ENCODE results near the gene NPEPPS.
A peak's percentile ranks its signal among the peaks of the same experiment; 100 is the strongest.
"Not testable (repeated sequence)": the region's sequence is repeated elsewhere in the genome, so short reads cannot be mapped to it uniquely, and the experiment has no call there.

NPEPPS gene

DNA sequence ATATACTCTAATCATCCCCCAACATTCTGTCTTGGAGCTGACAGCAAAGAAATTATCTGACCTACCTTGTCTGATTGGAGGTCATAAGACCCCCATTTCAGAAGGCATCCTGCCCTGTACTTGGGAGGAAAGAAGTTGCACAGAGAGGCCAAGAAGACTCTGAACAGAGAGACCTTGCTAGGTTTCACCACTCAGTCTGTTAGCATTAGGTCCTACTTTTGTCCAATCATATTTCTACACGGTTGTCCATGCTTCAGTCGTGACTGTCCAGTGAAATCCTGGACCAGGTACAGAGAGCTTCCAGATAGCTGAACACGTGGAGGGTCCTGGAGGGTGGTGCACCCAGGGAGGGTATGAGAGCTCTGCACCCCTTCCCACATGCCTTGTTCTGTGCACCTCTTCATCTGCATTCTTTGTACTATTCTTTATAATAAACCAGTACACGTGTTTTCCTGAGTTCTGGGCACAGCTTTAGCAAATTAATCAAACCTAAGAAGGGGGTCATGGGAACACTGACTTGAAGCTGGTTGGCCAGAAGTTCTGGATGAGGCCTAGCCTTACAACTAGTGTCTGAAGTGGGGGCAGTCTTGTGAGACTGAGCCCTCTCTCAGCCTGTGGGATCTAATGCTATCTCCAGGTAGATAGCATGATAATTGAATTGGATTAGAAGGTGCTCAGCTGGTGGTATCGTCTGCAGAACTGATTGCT lies 30.9 kb downstream of the NPEPPS start:
- DNase-seq: not testable (repeated sequence)

GRCh38 chr17:47562406-47562705 lies 31.4 kb downstream of the NPEPPS start:
- DNase-seq: not testable (repeated sequence)

GRCh38 chr17:47567261-47567660 lies 36.4 kb downstream of the NPEPPS start:
- DNase-seq: peak; percentile 10

DNA sequence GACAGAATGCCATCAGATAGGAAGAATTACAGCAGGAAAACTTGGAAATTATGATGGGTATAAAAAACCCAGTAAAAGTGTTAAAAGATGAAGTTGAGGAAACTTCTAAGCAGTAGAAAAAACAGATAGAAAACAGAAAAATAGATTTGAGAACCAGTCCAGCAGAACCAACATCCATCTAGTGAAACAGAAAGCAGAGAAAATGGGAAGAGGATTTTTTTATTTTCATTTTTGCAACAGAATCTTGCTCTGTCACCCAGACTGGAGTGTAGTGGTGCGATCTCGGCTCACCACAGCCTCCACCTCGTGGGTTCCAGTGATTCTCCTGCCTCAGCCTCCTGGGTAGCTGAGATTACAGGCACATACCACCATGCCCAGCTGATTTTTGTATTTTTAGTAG lies 41.7 kb downstream of the NPEPPS start:
- DNase-seq: not testable (repeated sequence)

- not testable (repeated sequence) for DNase-seq
These were observed 51.5 kb downstream of the NPEPPS start for GRCh38 chr17:47582416-47582815.

DNA sequence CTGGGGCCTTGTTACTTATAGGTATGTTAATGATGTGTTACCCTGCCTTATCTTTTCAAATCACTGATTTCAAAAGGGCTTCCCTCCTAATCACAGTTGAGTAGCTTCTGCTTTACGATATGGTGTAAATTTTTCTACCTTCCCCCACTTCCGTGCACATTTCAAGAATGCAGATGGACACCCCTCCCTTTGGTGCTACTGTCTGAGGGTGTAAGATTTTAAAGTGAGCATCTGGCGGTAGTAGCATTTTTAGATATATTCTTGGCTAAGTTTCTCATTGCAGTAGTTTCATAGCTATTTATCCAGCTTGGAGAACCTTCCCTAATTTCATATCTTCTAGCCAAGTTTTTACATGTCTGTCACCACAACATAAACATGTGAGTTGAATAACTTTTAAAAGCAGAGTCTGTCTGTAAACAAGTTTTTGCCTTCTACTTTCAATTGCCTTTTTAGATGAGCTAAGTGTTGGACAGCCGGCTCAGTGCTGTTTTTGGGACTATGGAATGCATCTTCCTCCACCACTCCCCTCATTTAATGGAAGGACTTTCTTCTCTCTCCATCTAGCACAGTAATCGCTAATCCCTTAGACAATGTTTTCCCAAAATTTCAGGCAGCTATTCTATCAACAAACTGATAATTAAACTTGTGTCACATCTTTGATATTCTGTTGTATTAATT lies 55.6 kb downstream of the NPEPPS start:
- DNase-seq: not testable (repeated sequence)

DNA sequence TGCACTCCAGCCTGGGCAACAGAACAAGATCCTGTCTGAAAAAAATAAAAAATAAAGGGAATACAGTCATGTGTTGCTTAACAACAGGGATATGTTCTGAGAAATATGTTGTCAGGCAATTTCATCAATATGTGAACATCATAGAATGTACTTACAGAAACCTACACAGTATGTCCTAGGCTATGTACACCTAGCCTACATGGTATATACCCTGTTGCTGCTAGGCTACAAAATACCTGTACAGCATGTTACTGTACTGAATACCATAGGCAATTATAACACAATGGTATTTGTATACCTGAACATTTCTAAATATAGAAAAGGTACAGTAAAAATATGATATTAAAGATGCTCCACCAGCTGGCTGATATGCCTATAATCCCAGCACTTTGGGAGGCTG lies 62.6 kb downstream of the NPEPPS start:
- not testable (repeated sequence) for DNase-seq

DNA sequence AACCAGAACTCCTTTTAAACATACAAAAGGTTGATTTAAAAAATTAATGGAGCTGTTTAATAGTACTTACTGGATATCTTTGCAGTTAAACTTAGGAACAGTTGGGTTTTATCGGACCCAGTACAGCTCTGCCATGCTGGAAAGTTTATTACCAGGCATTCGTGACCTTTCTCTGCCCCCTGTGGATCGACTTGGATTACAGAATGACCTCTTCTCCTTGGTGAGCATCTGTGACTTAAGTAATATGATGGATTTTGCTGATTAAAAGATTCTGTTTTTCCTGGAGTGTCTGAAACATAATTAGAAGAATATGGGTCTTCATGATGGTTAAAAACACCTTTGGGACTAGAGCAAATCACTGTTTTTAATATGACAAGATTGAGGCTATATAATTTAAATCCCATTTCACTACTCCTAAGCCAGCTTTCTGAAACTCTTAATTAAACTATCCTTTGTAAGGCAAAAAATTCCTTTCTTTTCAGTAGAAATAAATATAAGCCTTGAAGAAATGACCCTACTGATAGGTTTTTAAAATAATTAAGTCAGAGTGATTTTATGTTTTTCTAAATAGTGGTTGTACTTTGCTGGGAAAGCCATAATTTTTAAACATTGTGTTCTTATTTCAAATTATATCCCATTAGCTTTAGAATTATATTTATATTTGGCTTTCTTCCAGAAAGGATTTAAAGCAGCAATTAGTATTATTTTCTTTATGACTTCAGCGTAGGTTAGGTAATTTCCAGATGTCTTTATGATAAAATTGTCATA lies 73.1 kb downstream of the NPEPPS start:
- no peak for DNase-seq

DNA sequence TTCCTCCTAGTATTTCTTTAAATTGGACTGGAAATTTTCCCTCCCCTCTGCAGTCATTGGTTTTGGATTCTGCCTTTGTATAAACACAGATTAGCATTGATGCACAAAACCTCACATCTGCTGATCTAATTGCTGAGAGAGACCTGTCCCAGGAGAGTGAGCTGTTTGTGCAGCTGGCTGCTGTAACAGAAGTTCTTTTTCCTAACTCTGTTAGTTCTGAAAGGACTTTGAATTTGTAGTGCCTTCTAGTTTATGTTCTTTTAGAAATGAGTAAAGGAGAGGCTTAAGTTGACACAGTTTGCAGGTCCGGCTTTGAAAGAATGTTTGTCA lies 73.7 kb downstream of the NPEPPS start:
- peak; percentile 29 for DNase-seq

GRCh38 chr17:47605011-47605410 lies 74.1 kb downstream of the NPEPPS start:
- DNase-seq: peak; percentile 26

DNA sequence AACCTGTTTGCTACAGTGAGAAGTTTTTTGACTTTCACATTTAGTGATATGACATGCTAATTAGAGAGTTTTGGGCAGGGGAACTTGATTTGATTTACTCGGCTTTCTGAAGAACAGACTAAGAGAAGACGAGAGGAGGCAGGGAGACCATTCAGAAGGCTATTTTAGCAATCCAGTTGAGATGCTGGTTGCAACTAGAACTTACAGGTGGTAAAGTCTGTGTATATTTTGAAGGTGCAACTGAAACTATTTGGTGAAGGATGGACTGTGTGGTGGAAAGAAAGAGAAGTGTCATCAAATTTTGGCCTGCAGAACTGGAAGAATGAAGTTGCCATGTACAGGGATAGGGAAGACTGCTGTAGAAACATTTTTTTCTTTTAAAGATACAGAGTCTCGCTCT lies 76.6 kb downstream of the NPEPPS start:
- DNase-seq: no peak

DNA sequence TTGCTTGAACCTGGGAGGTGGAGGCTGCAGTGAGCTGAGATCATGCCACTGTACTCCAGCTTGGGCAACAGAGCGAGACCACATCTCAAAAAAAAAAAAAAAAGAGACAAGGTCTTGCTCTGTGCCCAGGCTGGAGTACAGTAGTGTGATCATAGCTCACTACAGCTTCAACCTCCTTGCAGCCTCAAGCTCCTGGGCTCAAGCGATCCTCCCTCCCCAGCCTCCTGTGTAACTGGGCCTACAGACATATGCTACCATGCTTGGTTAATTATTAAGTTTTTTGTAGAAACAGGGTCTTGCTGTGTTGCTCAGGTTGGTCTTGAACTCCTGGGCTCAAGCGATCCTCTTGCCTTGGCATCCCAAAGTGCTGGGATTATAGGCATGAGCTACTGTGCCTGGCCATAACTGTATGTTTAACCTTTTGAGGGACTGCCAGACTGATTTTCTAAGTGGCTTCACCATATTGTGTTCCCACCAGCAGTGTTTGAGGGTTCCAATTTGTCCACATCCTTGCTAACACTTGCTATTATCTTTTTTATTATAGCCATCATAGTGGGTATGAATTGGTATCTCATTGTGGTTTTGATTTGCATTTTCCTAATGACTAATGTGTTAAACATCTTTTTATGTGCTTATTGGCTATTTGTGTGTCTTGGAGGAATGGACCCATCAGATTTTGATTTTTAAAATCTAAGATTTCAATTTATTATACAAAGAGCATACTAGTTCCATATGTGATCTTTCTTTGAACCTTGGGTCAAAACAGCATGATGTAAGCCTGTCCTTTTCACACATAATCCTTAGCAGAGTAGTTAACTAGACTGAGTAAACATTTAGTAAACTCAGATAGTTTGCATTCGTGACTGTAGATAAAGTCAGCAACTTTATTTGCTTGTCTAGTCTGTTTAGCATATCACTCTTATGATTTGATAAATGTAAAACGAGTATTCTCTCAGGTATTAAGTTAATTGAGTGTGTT lies 80.8 kb downstream of the NPEPPS start:
- peak; percentile 30 for DNase-seq

GRCh38 chr17:47615766-47616424 lies 85.0 kb downstream of the NPEPPS start:
- peak; percentile 57 for DNase-seq

GRCh38 chr17:47618410-47618809 lies 87.5 kb downstream of the NPEPPS start:
- DNase-seq: no peak

GRCh38 chr17:47620503-47621245 lies 89.8 kb downstream of the NPEPPS start:
- DNase-seq: no peak

GRCh38 chr17:47621293-47622179 lies 90.6 kb downstream of the NPEPPS start:
- peak; percentile 93 for DNase-seq

DNA sequence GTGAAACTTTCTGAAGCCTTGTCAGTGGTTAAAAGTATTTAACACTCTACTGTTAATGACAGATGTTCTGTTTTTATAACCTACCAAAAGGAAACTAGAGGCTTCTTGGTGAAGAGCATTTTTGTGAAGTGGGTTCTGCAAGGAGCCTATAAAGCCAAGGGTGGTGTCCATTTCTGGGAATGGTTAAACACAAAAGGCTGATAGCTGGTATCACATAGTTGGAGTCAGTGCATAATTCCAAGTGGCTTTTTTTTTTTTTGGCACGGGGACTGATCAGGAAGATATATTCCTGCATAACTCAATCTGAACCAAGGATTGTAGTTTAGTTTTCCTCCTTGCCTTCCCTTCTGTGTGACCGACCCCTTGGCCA lies 91.3 kb downstream of the NPEPPS start:
- DNase-seq: peak; percentile 17

GRCh38 chr17:47624727-47625068 lies 93.8 kb downstream of the NPEPPS start:
- no peak for DNase-seq

GRCh38 chr17:47628014-47628566 lies 97.2 kb downstream of the NPEPPS start:
- no peak for DNase-seq

DNA sequence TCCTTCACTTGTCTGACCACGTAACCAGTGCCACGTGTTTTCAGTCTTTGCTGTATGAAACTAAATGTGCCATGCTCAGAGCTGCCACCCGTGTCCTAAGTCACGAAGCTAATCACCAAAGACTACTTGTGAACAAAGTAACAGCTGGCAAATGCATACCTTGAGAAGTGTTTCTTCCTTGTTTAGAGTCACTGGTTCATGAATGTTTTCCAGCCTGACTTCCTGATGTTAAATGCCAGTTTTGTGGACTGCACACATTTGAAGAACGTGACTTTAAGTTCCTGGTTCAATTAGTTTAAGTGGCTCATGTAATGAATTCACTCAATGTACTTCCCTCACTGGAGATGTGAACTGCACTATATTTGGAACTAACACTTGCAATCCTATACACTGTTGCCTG lies 98.9 kb downstream of the NPEPPS start:
- DNase-seq: no peak
